A673 (cell line): ENCODE measurements around the gene GIMAP5.

Experiments used
- CTCF ChIP-seq: fragments of 300-800, 200-600 bp; sonication (generic); conservative IDR thresholded peaks from 2 replicates; pipeline ENCODE4 v1.5.1; 2017; ENCODE audit warnings: low read depth, mild to moderate bottlenecking, antibody characterized with exemption, low read length, moderate library complexity, mixed read lengths
- EZH2 ChIP-seq: fragments of 200-600 bp; sonication (generic); IDR thresholded peaks from 2 replicates; pipeline ENCODE4 v1.6.1; 2017; ENCODE audit warnings: borderline replicate concordance, low read depth, mild to moderate bottlenecking, mixed read lengths, antibody characterized with exemption, low read length; ENCODE audit not compliant: poor library complexity, severe bottlenecking

DNA sequence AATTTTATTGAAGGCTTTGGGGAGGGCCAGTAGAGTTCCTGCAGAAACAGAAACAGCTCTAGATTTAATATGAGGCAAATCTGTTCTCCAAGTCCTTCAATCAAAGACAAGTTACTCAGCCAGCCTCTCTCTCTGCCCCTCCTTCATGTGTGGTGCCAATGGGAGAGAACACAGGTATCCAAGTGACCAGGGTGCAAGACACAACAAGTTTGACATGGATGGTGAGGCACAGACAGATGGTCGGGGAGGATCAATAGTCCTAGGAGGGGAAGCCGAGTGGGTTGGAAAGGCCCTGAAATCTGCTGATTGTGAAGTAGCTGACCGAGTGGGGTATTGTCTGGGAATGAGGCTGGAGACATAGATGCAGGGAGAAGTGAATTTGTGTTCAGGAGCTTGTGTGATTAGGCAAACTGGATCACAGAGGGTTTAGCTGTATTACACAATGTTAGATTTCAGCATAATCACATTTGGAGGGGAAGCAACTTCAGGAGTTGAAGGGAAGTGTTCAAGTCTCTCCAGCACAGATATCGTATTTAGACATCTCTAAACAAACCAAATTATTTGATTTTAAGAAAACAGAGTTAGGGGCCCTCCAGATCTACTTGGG is 19.3 kb upstream of the GIMAP5 start:
- TF ChIP-seq CTCF (no peak), EZH2 (no peak)
